ENCODE data around the gene DES. TPM values are rescaled to one million over a fixed set of nuclear protein-coding genes. Genes with fewer than 3 reads are reported as not detected.

Gene DES
- total and polyA plus RNA-seq, 2 of the 13 experiments (the other 11 are each of a cell fraction or from before 2014, with no cell fraction given) = not detected

DNA sequence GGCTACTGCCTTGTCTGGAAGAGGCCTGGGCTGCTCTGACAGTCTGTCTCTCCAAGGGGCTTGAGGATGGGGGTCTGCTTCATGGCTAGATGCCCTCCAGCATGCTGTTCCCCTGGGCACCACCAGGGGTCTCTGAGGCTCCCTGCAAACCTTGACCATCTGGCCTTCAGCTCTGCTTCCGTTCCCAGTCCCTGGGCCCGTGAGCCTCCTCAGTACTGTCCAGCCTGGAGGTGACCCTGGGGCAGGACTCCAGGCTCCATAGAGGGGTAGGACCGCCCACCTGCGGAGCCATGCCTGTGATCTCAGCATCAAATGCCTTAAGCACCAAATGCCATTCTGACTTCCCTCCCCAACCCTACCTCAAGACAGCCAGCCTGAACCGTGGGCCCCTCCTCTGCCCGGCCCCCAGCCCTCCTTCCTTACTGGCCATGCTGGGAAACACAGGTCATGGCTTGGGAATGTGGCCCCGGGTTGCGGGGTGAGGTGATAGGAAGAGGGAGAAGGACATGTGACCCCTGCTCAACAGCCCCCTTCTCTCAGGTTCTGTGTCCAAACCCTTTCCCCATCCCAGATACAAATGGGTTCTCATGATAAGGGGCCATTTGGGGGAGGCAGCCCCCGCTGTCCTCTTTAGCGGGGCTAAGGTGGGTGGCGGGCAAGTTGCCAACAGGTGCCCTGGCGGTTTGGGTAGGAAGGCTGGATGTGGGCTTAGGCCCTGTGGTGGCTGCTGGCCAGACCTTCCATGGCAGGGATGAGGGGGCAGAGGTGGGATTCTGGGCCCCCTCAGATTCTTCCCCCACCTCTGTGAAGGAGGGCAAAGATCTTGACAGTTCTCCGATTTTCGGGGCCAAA is 41.5 kb downstream of the DES start (continued):
- TF ChIP-seq THRA (CRISPR knock-in tag; IDR thresholded peaks at IDR 0.05; ENCODE audit: borderline replicate concordance) (no peak), ZFAT (CRISPR knock-in tag; conservative IDR thresholded peaks at IDR 0.05) (no peak), YEATS2 (CRISPR knock-in tag; IDR thresholded peaks at IDR 0.05; ENCODE audit: borderline replicate concordance) (no peak), TOE1 (CRISPR knock-in tag; IDR thresholded peaks at IDR 0.05) (no peak), GATAD2A (CRISPR knock-in tag; IDR thresholded peaks at IDR 0.05) (no peak), ARID4A (CRISPR knock-in tag; IDR thresholded peaks at IDR 0.05; ENCODE audit: borderline replicate concordance) (no peak), RBM39 (IDR thresholded peaks at IDR 0.05; ENCODE audit: low read depth, low read length, poor library complexity, severe bottlenecking) (no peak), ZUFSP (CRISPR knock-in tag; IDR thresholded peaks at IDR 0.05; ENCODE audit: borderline replicate concordance) (no peak), ZNF720 (CRISPR knock-in tag; IDR thresholded peaks at IDR 0.05) (no peak), ZNF687 (CRISPR knock-in tag; IDR thresholded peaks at IDR 0.05) (peak; percentile 58), ZSCAN25 (CRISPR knock-in tag; IDR thresholded peaks at IDR 0.05) (no peak), ZNF121 (CRISPR knock-in tag; IDR thresholded peaks at IDR 0.05) (peak; percentile 61; the same call in 1 of the 2 replicates)
- TF ChIP-seq, protein P1, sequence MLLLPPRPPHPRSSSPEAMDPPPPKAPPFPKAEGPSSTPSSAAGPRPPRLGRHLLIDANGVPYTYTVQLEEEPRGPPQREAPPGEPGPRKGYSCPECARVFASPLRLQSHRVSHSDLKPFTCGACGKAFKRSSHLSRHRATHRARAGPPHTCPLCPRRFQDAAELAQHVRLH (CRISPR knock-in tag; IDR thresholded peaks at IDR 0.05; ENCODE audit: borderline replicate concordance, low read depth) = peak; percentile 58; the same call in 1 of the 2 replicates
- TF ChIP-seq, protein P2, sequence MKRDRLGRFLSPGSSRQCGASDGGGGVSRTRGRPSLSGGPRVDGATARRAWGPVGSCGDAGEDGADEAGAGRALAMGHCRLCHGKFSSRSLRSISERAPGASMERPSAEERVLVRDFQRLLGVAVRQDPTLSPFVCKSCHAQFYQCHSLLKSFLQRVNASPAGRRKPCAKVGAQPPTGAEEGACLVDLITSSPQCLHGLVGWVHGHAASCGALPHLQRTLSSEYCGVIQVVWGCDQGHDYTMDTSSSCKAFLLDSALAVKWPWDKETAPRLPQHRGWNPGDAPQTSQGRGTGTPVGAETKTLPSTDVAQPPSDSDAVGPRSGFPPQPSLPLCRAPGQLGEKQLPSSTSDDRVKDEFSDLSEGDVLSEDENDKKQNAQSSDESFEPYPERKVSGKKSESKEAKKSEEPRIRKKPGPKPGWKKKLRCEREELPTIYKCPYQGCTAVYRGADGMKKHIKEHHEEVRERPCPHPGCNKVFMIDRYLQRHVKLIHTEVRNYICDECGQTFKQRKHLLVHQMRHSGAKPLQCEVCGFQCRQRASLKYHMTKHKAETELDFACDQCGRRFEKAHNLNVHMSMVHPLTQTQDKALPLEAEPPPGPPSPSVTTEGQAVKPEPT (CRISPR knock-in tag; IDR thresholded peaks at IDR 0.05; ENCODE audit: low read depth) = no peak

Measured in HepG2 (cell line).